Measurements from ENCODE around the gene LGALS4. TPM values are rescaled to one million over a fixed set of nuclear protein-coding genes. Genes with fewer than 3 reads are reported as not detected.
"Not testable (repeated sequence)": the region's sequence is repeated elsewhere in the genome, so short reads cannot be mapped to it uniquely, and the experiment has no call there.

Gene LGALS4
- total RNA-seq, 1 donor from 2014 or later = 1.3 TPM

- not testable (repeated sequence) for DNase-seq
Measured at GRCh38 chr19:38821230-38821825, 8.6 kb upstream of the LGALS4 start.

DNA sequence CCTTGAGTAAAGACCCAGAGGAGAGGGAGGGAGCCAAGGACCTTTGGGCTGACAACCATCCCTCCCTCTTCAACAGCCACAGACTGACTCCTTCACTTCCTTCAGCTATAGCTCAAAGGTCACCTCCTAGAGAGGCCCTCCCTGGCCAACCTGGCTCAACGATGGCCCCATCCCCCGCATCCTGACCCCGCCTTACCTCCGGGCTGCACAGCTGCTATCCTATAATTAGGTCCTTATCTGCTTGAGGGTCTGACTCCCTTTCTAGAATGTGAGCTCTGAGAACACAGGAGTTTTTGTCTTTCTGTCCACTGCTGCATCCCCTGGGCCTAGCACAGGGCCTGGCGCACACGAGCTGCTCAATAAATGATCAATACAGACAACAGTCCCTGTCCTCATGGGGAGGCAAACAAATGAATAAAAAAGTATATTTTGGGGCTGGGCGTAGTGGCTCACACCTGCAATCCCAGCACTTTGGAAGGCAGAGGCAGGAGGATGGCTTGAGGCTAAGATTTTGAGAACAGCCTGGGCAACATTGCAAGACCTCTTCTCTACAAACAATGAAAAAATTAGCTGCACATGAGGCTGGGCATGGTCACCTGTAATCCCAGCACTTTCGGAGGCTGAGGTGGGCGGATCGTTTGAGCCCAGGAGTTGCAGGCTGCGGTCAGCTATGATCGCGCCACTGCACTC lies 6.6 kb upstream of the LGALS4 start:
- no peak for DNase-seq

GRCh38 chr19:38817081-38817480 lies 4.3 kb upstream of the LGALS4 start:
- DNase-seq = no peak

DNA sequence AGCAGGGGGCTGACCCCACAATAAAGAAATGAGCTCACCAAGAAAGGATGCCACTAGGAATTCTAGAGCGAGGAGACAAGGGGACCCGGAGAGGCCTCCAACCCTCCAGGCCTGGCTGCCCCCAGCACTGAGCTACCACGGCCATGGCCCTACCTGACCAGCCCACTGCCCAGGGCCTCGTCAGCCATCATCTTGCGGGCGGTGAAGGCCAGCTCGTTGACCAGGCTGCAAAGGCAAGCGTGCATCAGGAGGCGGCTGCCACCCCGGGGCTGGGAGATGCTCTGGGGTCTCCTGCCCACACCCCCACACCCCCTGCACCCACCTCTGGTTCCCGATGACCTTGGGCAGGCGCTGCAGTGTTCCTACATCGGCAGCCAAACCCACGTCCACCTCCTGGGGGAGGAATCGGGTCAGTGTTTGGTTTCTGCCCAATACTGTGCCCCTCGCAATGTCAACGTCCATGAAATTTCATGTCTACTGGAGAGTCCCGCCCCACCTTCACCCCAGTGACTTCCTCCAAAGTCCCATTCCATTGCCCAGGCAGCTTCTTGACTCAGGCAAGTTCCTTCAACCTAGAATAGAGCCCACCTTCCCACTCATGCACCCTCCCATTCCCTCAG lies 3.5 kb upstream of the LGALS4 start:
- no peak for DNase-seq

DNA sequence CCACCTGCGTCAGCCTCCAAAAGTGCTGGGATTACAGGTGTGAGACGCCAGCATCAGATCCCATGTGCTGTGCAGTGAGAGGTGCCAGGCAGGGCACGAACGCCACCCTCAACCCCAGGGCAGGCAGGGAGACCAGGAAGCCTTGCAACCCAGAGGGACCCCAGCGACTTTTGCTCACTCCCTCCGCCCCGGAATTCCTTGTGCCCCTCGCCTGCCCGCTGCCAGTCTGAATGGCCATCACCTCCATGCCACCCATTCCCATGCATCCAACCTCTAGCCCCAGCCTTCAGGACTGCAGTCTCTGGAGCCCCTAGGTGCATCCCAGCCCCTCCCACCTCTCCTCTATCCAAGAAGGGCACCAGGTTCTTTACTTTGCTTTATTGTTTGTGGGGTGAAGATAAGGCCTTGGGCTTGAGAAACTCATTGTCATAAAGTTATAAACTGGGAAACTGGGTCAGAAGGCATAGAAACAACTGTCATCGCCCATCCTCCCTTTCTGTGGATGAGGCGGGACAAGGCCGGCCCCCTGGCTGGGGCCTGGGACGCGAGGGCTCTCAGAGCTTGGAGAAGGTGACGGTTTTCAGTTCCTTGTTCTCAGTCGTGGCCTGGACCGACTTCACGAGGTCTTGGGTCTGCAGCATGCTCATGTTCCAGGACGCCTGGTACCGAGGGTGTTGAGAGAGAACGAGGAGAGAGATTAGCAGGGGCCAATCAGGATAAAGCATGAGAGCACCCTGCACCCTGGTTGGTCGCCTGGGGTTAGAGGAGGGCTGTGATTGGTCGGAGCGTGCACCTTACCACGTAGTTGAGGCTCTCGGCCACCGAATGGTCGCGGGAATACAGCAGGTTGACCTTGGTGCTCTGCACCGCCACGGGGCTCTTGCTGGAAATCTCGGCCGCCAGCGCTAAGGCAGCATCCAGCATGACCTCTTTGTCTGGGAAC lies 2.6 kb upstream of the LGALS4 start:
- DNase-seq = no peak

DNA sequence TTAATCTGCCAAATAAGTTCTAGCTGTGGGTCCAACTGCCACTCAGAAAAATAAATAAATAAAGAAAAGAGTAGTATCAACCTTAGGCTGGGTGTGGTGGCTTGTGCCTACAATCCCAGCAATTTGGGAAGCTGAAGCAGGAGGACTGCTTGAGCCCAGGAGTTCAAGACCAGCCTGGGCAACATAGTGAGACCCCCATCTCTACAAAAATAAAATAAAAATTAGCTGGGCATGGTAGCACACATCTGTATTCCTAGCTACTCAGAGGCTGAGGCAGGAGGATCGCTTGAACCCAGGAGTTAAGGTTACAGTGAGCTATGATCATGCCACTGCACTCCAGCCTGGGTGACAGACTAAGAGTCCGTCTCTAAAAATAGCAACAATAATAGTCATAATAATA lies 1.2 kb upstream of the LGALS4 start:
- DNase-seq = not testable (repeated sequence)

- no peak for DNase-seq
Measured at GRCh38 chr19:38813323-38813722, 578 bp upstream of the LGALS4 start.

GRCh38 chr19:38812009-38812840 lies 520 bp downstream of the LGALS4 start:
- no peak for DNase-seq

DNA sequence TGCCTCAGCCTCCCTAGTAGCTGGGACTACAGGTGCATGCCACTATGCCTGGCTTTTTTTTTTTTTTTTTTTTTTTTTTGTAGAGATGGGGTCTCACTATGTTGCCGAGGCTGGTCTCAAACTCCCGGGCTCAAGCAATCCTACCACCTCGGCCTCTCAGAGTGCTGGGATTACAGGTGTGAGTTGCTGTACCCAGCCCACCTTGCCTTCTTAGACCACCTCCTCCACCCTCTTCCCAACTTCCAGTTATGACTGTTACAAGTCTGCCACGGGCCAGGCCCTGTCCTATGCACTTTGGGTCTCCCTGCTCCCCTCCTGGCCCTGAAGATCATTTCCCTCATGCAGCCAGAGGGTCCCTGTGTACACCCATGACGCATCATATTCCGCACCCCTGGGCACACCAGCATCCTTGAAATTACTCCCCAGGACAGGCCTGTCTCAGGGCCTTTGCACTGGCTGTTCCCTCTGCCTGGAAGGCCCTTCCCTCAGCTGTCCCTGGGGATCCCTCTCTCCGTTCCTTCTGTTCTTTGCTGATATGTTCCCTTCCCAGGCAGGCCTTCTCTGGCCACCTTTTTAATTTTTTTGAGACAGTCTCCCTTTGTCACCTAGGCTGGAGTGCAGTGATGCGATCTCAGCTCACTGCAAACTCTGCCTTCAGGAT lies 3.0 kb downstream of the LGALS4 start:
- no peak for DNase-seq

- DNase-seq = no peak
Measured at GRCh38 chr19:38808741-38809140, 4.0 kb downstream of the LGALS4 start.

GRCh38 chr19:38807374-38808098 lies 5.2 kb downstream of the LGALS4 start:
- DNase-seq = not testable (repeated sequence)

DNA sequence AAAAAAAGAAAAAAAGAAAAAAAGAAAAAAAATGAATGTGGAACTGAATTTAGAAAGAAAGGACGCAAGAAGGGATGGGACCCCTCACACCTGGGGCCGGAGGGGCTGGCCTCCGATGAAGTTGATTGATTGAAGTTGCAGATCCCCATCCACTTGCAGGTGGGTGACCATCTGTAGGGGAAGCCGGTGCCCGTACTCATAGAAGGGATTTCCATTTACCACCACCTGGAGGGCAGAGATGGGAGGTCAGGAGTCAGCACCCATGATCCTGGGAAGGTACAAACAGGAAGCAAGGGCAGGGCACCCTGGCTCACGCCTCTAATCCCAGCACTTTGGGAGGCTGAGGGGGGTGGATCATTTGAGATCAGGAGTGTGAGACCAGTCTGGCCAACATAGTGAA lies 6.4 kb downstream of the LGALS4 start:
- DNase-seq = no peak

GRCh38 chr19:38805180-38805579 lies 7.6 kb downstream of the LGALS4 start:
- no peak for DNase-seq

- DNase-seq = no peak
Measured at GRCh38 chr19:38803543-38803942, 9.2 kb downstream of the LGALS4 start.

GRCh38 chr19:38801359-38802095 lies 11.2 kb downstream of the LGALS4 start:
- DNase-seq = no peak

DNA sequence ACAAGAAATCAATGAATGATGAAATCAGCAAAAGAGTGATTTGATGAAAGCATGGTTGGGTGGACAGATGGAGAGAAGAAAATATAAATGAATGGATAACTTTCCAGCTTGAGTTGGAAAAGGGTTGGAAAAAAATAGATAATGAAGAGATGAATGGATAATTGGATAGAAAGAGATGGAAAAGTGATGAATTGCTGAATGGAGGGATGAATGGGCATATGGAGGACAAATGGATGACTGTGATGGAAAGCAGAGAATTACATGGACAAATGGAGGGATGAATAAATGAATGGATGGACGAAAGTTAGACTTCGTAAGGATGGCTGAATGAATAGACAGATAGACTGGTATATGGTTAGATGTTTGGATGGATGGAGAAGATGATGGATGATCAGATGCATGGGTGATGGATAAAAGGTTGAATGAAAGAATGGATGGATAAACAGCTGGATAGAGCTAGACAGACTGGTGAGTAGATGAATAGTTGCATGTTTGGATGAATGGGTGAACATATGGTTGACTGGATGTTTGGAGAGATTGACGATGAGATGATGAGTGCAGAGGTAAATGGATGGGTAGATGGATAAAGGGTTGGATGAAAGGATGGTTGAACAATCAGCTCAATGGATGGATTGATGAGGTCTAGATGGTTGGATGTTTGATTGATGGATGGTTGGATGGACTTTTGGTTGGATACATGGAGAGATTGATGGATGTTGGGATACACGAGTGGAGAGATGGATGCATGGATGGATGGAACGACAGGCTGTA lies 12.0 kb downstream of the LGALS4 start:
- no peak for DNase-seq

DNA sequence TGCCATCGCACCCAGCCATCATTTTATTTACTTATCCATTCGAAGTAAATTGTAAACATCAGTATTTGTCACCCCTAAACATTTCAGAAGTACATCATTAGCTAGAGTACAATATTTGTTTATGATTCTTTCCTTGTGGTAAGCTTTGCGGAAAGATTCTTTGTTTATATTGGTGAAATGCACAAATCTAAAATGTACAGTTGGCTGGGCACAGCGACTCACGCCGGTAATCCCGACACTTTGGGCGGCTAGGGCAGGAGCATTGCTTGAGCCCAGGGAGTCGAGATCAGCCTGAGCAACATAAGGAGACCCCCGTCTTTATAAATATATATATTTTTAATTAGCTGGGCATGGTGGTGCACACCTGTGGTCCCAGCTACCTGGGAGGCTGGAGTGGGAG lies 13.6 kb downstream of the LGALS4 start:
- DNase-seq = no peak

DNA sequence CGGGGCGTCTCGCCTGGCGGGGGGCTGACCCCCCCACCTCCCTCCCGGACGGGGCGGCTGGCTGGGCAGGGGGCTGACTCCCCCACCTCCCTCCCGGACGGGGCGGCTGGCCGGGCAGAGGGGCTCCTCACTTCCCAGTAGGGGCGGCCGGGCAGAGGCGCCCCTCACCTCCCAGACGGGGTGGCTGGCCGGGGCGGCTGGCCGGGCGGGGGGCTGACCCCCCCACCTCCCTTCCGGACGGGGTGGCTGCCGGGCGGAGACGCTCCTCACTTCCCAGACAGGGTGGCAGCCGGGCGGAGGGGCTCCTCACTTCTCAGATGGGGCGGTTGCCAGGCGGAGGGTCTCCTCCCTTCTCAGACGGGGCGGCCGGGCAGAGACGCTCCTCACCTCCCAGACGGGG lies 15.0 kb downstream of the LGALS4 start:
- not testable (repeated sequence) for DNase-seq

DNA sequence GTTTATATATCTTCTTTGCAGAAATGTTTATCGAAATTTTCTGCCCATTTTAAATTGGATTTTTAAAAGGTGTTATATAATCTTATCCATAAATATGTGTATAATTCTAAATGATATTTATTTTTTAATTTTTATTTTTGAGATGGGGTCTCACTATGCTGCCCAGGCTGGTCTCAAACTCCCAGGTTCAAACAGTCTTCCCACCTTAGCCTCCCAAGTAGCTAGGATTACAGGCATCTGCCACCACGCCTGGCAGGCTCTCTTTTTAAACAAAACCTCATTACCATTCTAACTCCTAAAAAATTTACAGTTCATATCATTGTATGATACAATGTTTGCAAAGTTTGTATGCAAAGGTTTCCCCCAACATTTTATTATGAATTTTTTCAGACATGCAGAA lies 16.6 kb downstream of the LGALS4 start:
- no peak for DNase-seq
